Measurements from ENCODE around the gene GFRA3.

- TF ChIP-seq EZH2 (IDR thresholded peaks at IDR 0.05; ENCODE audit: borderline replicate concordance, low read length) (no peak), CTCF (conservative IDR thresholded peaks at IDR 0.05 in 1 of 2, IDR thresholded peaks at IDR 0.05 in 1 of 2; ENCODE audit: extremely low read depth in 1 of 2, insufficient read depth in 1 of 2, low read depth in 1 of 2, low read length in 2 of 2) (no peak)
Measured at GRCh38 chr5:138271281-138271680, 3.1 kb downstream of the GFRA3 start.

All from mammary epithelial cell (primary cell).